GM21390 (cell line): Measurements from ENCODE around the gene WDR81.
"Not testable (repeated sequence)": the region's sequence is repeated elsewhere in the genome, so short reads cannot be mapped to it uniquely, and the experiment has no call there.

Experiments used
- ATAC-seq: cut with Tn5 transposase; IDR thresholded peaks from one replicate; pipeline ENCODE4 v1.9.1; 2021; ENCODE audit not compliant: unreplicated experiment

WDR81 gene

GRCh38 chr17:1753767-1754429 is 29.4 kb downstream of the WDR81 start:
- ATAC-seq = no peak

GRCh38 chr17:1754430-1755112 is 30.1 kb downstream of the WDR81 start:
- ATAC-seq = no peak

GRCh38 chr17:1755252-1755826 is 30.8 kb downstream of the WDR81 start:
- ATAC-seq = no peak

GRCh38 chr17:1755827-1756262 is 31.3 kb downstream of the WDR81 start:
- ATAC-seq = no peak

- ATAC-seq = no peak
Observed at GRCh38 chr17:1758807-1759206, 34.3 kb downstream of the WDR81 start.

- ATAC-seq = no peak
Observed at GRCh38 chr17:1759529-1759928, 35.0 kb downstream of the WDR81 start.

GRCh38 chr17:1762233-1762900 is 37.9 kb downstream of the WDR81 start:
- no peak for ATAC-seq

GRCh38 chr17:1762901-1763898 is 38.7 kb downstream of the WDR81 start:
- no peak for ATAC-seq

- no peak for ATAC-seq
Observed at GRCh38 chr17:1764284-1764683, 39.8 kb downstream of the WDR81 start.

- not testable (repeated sequence) for ATAC-seq
Observed at GRCh38 chr17:1764705-1765104, 40.2 kb downstream of the WDR81 start.

GRCh38 chr17:1765576-1765975 is 41.1 kb downstream of the WDR81 start:
- no peak for ATAC-seq

- ATAC-seq = no peak
Observed at GRCh38 chr17:1766382-1767135, 42.1 kb downstream of the WDR81 start.

GRCh38 chr17:1767358-1767757 is 42.9 kb downstream of the WDR81 start:
- no peak for ATAC-seq

GRCh38 chr17:1769822-1770477 is 45.4 kb downstream of the WDR81 start:
- no peak for ATAC-seq

GRCh38 chr17:1773000-1773695 is 48.6 kb downstream of the WDR81 start:
- ATAC-seq = not testable (repeated sequence)

GRCh38 chr17:1773696-1774181 is 49.2 kb downstream of the WDR81 start:
- no peak for ATAC-seq

GRCh38 chr17:1774390-1775176 is 50.1 kb downstream of the WDR81 start:
- no peak for ATAC-seq

- no peak for ATAC-seq
Observed at GRCh38 chr17:1776328-1776727, 51.8 kb downstream of the WDR81 start.
